ENCODE data around the gene RNU1-3.
"Not testable (repeated sequence)": the region's sequence is repeated elsewhere in the genome, so short reads cannot be mapped to it uniquely, and the experiment has no call there.

DNA sequence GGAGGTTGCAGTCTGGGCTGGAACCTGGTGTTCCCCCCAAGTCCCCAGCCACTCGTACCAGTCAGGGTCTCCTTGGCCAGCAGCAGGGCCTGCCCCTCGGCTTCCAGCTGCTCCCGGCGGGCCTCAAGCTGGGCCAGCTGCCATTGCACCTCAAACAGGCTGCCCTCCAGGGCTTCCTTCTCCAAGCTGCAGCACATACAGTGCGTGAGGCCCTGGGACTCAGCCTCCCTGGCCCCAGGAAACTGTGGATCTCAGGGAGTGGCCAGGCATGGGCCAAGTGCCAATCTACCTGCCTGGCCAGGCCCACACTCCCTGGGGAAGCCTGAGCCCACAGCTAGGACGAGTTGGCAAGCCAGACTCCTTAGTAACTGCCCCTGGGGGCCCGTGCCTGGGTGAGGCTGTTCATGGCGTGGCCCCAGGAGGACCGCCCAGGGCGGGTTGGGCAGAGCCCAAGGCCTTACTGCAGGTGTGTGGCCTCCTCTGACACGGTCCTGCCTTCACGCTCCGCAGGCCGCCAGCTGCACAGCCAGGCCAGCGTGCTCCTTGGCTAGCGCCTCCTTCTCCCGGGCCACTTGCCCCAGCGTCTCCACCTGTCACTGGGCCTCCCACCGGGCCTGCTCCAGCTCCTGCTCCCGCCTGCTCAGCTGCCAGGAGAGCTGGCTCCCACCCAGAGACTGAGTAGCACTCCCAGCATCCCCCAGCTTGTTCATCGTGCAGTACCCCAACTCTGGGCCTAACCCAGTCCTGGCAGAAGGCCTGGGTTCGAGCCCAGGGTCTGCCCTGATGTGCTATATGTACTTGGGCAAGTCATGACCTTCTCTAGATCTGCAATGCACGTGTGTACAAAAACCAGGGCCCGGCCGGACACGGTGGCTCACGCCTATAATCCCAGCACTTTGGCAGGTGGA, 42.7 kb downstream of the RNU1-3 start:
- TF ChIP-seq EGR1 (IDR thresholded peaks at IDR 0.05; ENCODE audit: low read depth in 2 of 2); TAF1 (conservative IDR thresholded peaks at IDR 0.05); SP1 (IDR thresholded peaks at IDR 0.05); GABPA (IDR thresholded peaks at IDR 0.05 in 1 of 2, conservative IDR thresholded peaks at IDR 0.05 in 1 of 2): not testable (repeated sequence)
- TF ChIP-seq, protein P1, sequence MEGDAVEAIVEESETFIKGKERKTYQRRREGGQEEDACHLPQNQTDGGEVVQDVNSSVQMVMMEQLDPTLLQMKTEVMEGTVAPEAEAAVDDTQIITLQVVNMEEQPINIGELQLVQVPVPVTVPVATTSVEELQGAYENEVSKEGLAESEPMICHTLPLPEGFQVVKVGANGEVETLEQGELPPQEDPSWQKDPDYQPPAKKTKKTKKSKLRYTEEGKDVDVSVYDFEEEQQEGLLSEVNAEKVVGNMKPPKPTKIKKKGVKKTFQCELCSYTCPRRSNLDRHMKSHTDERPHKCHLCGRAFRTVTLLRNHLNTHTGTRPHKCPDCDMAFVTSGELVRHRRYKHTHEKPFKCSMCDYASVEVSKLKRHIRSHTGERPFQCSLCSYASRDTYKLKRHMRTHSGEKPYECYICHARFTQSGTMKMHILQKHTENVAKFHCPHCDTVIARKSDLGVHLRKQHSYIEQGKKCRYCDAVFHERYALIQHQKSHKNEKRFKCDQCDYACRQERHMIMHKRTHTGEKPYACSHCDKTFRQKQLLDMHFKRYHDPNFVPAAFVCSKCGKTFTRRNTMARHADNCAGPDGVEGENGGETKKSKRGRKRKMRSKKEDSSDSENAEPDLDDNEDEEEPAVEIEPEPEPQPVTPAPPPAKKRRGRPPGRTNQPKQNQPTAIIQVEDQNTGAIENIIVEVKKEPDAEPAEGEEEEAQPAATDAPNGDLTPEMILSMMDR (IDR thresholded peaks at IDR 0.05; ENCODE audit: low read depth, low read length, missing input control): not testable (repeated sequence)

Measured in liver (tissue), 3 donors.